ENCODE results near the gene MACROD2.

Gene MACROD2

GRCh38 chr20:15235471-15236198 lies 1240.3 kb downstream of the MACROD2 start:
- no peaks in the 10 kb centered on the region for H3K9me3 ChIP-seq (ENCODE audit: low read length)
- H3K4me1 ChIP-seq (ENCODE audit: insufficient read depth, low read length): peaks cover 21% of the 10 kb centered on the region
- no peaks in the 10 kb centered on the region for H3K27me3 ChIP-seq (ENCODE audit: insufficient read depth, low read length)

DNA sequence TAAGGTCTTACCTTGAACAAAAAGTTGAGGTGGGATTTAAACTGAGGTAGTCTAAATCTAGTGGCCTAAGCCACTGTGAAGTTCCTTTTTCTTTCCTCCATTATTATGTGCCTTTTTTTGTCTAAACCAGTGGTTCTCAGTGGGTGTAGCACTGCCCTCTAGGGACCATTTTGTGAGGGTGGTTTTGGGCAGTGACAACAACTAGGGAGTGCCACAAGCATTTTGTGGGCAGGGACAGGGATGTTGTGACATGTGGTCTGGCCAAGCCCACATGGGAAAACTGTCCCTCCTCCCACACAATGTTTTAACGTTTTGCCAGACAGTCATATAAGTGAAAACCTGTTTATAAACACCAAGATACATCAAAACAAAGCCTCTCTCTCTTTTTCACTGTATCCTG lies 1241.5 kb downstream of the MACROD2 start:
- no peaks in the 10 kb centered on the region for H3K27me3 ChIP-seq (ENCODE audit: insufficient read depth, low read length)
- H3K4me1 ChIP-seq (ENCODE audit: insufficient read depth, low read length): peaks cover 23% of the 10 kb centered on the region
- H3K4me3 ChIP-seq (ENCODE audit: low read length): no peak overlapping the region
- H3K9me3 ChIP-seq (ENCODE audit: low read length): no peaks in the 10 kb centered on the region
- H2AFZ ChIP-seq (ENCODE audit: low read depth, low read length): no peak overlapping the region
- no peaks in the 10 kb centered on the region for H3K36me3 ChIP-seq (ENCODE audit: insufficient read depth, low read length)

More at GRCh38 chr20:15235471-15236198, 1240.3 kb downstream of the MACROD2 start:
- Histone ChIP-seq H3K36me3 (ENCODE audit: insufficient read depth, low read length) (no peaks in the 10 kb centered on the region), H3K4me3 (ENCODE audit: low read length) (no peak overlapping the region), H2AFZ (ENCODE audit: low read depth, low read length) (no peak overlapping the region)

DNA sequence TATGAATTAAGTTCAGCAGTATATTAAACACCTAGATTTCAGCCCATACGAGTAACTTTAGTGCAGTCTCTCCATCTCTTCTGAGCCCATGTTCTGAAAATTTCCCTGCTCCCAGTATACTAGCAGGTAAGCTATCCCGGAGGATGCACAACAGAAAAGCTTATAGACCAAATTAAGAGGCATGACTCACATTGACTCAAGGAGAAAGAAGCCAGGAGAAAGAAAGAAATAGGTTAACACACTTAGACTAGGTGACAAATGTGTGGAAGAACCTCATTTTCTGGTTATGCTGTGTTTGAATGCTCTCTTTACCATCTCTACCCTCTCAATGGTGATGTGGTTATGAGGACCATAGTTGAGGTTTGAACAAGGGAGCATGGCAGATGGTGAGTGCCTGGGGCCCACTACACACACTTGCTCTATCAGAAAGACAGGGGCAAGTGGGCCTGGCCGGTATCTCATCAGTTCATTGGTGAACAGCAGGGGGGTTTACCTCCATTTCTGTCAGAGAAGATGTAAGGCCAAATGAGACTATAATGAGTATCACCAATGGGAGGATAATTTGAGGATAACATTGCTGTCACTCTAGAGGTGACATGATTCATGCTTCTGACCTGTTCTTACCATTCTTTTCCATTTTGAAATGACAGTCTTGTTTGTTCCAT lies 1244.4 kb downstream of the MACROD2 start:
- Histone ChIP-seq H3K36me3 (ENCODE audit: insufficient read depth, low read length) (no peaks in the 10 kb centered on the region), H2AFZ (ENCODE audit: low read depth, low read length) (no peak overlapping the region), H3K27me3 (ENCODE audit: insufficient read depth, low read length) (no peaks in the 10 kb centered on the region), H3K4me3 (ENCODE audit: low read length) (no peak overlapping the region), H3K4me1 (ENCODE audit: insufficient read depth, low read length) (peaks cover 23% of the 10 kb centered on the region), H3K9me3 (ENCODE audit: low read length) (no peaks in the 10 kb centered on the region)

DNA sequence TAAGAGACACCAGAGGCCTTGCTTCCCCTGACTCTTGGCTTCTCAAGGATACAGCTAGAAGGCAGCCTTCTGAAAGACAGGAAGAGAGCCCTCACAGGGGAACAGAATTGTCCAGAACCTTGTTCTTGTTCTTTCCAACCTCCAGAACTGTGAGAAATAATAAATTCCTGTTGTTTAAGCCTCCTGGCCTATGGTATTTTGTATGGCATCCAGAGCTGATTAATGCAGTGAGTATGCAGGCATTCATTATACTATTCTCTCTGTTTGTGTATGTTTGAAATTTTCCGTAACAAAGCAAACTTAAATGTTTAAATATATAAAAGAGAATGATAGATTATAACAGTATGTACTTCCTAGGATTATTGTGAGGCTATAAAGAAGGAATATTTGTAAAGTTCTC lies 1245.5 kb downstream of the MACROD2 start:
- H3K4me3 ChIP-seq (ENCODE audit: low read length): no peak overlapping the region
- no peaks in the 10 kb centered on the region for H3K36me3 ChIP-seq (ENCODE audit: insufficient read depth, low read length)

DNA sequence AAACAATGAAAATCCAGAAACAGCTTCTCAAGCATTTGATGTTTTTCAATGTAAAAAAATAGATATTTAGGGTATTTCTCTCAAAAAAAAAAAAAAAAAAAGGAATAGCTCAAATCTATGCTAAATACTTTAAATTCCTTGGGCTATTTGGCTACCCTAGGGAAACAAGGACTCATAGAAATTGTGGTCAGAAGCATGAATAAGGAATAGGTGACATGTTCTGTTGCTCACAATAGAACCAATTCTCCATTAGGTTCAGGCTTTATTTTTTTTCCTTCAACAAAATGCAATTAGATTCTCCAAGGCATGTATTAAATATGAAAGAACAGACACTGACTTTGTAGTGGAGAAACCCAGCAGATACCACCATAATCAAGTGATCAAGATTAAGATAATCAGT lies 1246.4 kb downstream of the MACROD2 start:
- Histone ChIP-seq H3K27me3 (ENCODE audit: insufficient read depth, low read length) (no peaks in the 10 kb centered on the region), H3K36me3 (ENCODE audit: insufficient read depth, low read length) (no peaks in the 10 kb centered on the region), H3K4me1 (ENCODE audit: insufficient read depth, low read length) (peaks cover 5% of the 10 kb centered on the region), H2AFZ (ENCODE audit: low read depth, low read length) (no peak overlapping the region), H3K4me3 (ENCODE audit: low read length) (no peak overlapping the region), H3K9me3 (ENCODE audit: low read length) (no peaks in the 10 kb centered on the region)

More for the DNA sequence above, 1245.5 kb downstream of the MACROD2 start:
- Histone ChIP-seq H3K9me3 (ENCODE audit: low read length) (no peaks in the 10 kb centered on the region), H3K4me1 (ENCODE audit: insufficient read depth, low read length) (peaks cover 14% of the 10 kb centered on the region), H3K27me3 (ENCODE audit: insufficient read depth, low read length) (no peaks in the 10 kb centered on the region), H2AFZ (ENCODE audit: low read depth, low read length) (no peak overlapping the region)

DNA sequence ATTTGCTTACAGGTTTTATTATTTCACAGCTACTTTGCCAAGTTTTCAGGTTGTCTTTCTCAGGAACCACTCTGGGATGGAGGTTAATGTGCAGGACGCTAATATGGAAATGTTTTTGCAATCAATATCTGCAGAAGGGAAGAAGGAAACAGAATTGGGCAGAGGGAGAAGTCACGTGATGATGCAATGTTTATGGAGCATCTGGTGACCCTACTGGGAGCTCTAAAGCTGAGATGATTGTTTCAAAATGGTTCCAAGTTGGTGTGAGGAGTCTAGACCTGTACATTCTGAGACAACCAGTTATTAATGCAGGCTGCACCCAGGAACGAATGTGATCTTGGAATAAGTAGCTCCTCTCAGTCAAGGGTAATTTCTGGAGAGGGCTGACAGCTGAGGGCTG lies 1247.5 kb downstream of the MACROD2 start:
- Histone ChIP-seq H3K4me3 (ENCODE audit: low read length) (no peak overlapping the region), H3K36me3 (ENCODE audit: insufficient read depth, low read length) (no peaks in the 10 kb centered on the region), H3K9me3 (ENCODE audit: low read length) (no peaks in the 10 kb centered on the region), H3K4me1 (ENCODE audit: insufficient read depth, low read length) (peaks cover 3% of the 10 kb centered on the region), H3K27me3 (ENCODE audit: insufficient read depth, low read length) (no peaks in the 10 kb centered on the region), H2AFZ (ENCODE audit: low read depth, low read length) (no peak overlapping the region)

DNA sequence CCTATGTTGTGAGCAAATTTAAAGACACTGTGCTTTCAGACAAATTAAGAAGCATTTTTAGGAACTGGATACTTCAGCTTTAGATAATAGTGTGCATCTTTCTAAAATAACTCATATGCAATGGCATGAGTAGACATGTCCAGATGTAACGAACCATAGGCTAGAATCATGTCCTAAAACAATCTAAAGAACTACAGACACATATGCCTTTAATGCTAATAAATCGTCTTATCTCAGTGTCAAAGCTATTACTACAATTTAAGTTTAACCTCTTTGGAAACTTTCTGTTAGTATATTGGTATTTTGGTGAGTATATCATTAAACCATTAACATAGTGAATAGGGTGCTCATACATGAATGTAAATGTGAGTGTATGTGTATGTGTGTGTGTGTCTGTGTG lies 1250.6 kb downstream of the MACROD2 start:
- Histone ChIP-seq H3K4me1 (ENCODE audit: insufficient read depth, low read length) (peaks cover 3% of the 10 kb centered on the region), H2AFZ (ENCODE audit: low read depth, low read length) (no peak overlapping the region), H3K4me3 (ENCODE audit: low read length) (no peak overlapping the region), H3K9me3 (ENCODE audit: low read length) (no peaks in the 10 kb centered on the region), H3K27me3 (ENCODE audit: insufficient read depth, low read length) (no peaks in the 10 kb centered on the region), H3K36me3 (ENCODE audit: insufficient read depth, low read length) (no peaks in the 10 kb centered on the region)

GRCh38 chr20:15248618-15249395 lies 1253.5 kb downstream of the MACROD2 start:
- no peaks in the 10 kb centered on the region for H3K27me3 ChIP-seq (ENCODE audit: insufficient read depth, low read length)
- H3K36me3 ChIP-seq (ENCODE audit: insufficient read depth, low read length): no peaks in the 10 kb centered on the region
- no peaks in the 10 kb centered on the region for H3K4me1 ChIP-seq (ENCODE audit: insufficient read depth, low read length)

GRCh38 chr20:15251171-15251570 lies 1255.9 kb downstream of the MACROD2 start:
- H2AFZ ChIP-seq (ENCODE audit: low read depth, low read length): no peak overlapping the region
- no peaks in the 10 kb centered on the region for H3K27me3 ChIP-seq (ENCODE audit: insufficient read depth, low read length)
- peaks cover 5% of the 10 kb centered on the region for H3K9me3 ChIP-seq (ENCODE audit: low read length)
- H3K4me1 ChIP-seq (ENCODE audit: insufficient read depth, low read length): no peaks in the 10 kb centered on the region
- no peak overlapping the region for H3K4me3 ChIP-seq (ENCODE audit: low read length)
- no peaks in the 10 kb centered on the region for H3K36me3 ChIP-seq (ENCODE audit: insufficient read depth, low read length)

More at GRCh38 chr20:15248618-15249395, 1253.5 kb downstream of the MACROD2 start:
- Histone ChIP-seq H3K4me3 (ENCODE audit: low read length) (no peak overlapping the region), H2AFZ (ENCODE audit: low read depth, low read length) (no peak overlapping the region), H3K9me3 (ENCODE audit: low read length) (peaks cover 5% of the 10 kb centered on the region)

- H3K36me3 ChIP-seq (ENCODE audit: insufficient read depth, low read length): no peaks in the 10 kb centered on the region
- no peak overlapping the region for H2AFZ ChIP-seq (ENCODE audit: low read depth, low read length)
- H3K4me1 ChIP-seq (ENCODE audit: insufficient read depth, low read length): no peaks in the 10 kb centered on the region
- no peaks in the 10 kb centered on the region for H3K27me3 ChIP-seq (ENCODE audit: insufficient read depth, low read length)
- H3K9me3 ChIP-seq (ENCODE audit: low read length): peaks cover 5% of the 10 kb centered on the region
- no peak overlapping the region for H3K4me3 ChIP-seq (ENCODE audit: low read length)
Measured at GRCh38 chr20:15252304-15252703, 1257.0 kb downstream of the MACROD2 start.

- peaks cover 5% of the 10 kb centered on the region for H3K9me3 ChIP-seq (ENCODE audit: low read length)
- no peaks in the 10 kb centered on the region for H3K36me3 ChIP-seq (ENCODE audit: insufficient read depth, low read length)
- no peak overlapping the region for H3K4me3 ChIP-seq (ENCODE audit: low read length)
- no peak overlapping the region for H2AFZ ChIP-seq (ENCODE audit: low read depth, low read length)
- H3K4me1 ChIP-seq (ENCODE audit: insufficient read depth, low read length): no peaks in the 10 kb centered on the region
- no peaks in the 10 kb centered on the region for H3K27me3 ChIP-seq (ENCODE audit: insufficient read depth, low read length)
Measured at GRCh38 chr20:15253431-15253830, 1258.1 kb downstream of the MACROD2 start.

GRCh38 chr20:15256676-15257568 lies 1261.6 kb downstream of the MACROD2 start:
- Histone ChIP-seq H2AFZ (ENCODE audit: low read depth, low read length) (no peak overlapping the region), H3K36me3 (ENCODE audit: insufficient read depth, low read length) (no peaks in the 10 kb centered on the region), H3K9me3 (ENCODE audit: low read length) (peaks cover 5% of the 10 kb centered on the region), H3K27me3 (ENCODE audit: insufficient read depth, low read length) (no peaks in the 10 kb centered on the region), H3K4me3 (ENCODE audit: low read length) (no peak overlapping the region), H3K4me1 (ENCODE audit: insufficient read depth, low read length) (no peaks in the 10 kb centered on the region)
